ENCODE data around the gene SLC1A4.

Gene SLC1A4

DNA sequence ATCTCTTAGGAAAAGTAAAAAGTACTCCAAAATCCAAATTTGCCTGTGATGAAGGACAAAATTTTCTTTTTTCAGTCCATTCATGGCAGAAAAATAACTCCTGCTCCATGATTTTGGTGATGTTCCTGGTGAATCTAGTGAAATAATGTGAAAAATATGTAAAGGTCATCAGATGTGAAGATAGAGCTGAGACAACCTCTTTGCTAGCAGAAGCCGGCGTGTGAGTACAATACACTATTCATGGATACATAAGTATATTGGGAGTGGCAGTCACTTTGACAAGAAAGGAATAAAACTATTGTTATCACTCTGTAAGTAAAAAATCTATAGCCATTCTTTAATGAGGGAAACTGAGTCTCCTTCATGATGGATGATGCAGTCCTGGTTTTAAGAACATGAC lies 6.3 kb upstream of the SLC1A4 start:
- DNase-seq (ENCODE audit: low read depth): no peak
- TF ChIP-seq, protein P1, sequence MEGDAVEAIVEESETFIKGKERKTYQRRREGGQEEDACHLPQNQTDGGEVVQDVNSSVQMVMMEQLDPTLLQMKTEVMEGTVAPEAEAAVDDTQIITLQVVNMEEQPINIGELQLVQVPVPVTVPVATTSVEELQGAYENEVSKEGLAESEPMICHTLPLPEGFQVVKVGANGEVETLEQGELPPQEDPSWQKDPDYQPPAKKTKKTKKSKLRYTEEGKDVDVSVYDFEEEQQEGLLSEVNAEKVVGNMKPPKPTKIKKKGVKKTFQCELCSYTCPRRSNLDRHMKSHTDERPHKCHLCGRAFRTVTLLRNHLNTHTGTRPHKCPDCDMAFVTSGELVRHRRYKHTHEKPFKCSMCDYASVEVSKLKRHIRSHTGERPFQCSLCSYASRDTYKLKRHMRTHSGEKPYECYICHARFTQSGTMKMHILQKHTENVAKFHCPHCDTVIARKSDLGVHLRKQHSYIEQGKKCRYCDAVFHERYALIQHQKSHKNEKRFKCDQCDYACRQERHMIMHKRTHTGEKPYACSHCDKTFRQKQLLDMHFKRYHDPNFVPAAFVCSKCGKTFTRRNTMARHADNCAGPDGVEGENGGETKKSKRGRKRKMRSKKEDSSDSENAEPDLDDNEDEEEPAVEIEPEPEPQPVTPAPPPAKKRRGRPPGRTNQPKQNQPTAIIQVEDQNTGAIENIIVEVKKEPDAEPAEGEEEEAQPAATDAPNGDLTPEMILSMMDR (IDR thresholded peaks at IDR 0.05; ENCODE audit: insufficient read depth, low read depth, low read length, missing control alignments): no peak
- no peak overlapping the region for H3K4me3 ChIP-seq (ENCODE audit: low read length)

DNA sequence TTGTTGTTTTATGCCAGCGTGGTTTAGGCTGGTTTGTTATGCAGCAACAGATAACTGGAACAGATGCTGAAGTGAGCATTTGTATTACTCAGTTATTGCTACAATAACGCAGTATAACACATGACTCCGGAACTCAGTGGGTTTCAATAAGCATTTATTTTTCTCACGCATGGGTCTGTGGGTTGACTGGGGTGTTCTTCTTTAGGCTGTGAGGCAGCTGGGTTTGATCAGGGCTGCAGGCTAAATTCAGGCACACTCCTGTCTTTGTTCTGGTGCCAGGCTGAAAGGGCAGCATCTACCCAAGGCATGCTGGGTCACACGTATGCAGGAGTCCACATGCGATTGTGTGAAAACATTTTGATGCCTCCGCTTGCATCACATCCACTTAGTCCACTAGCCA lies 3.8 kb upstream of the SLC1A4 start:
- TF ChIP-seq, protein P1 (IDR thresholded peaks at IDR 0.05; ENCODE audit: insufficient read depth, low read depth, low read length, missing control alignments): no peak
- H3K4me3 ChIP-seq (ENCODE audit: low read length): no peak overlapping the region
- no peak for DNase-seq (ENCODE audit: low read depth)

DNA sequence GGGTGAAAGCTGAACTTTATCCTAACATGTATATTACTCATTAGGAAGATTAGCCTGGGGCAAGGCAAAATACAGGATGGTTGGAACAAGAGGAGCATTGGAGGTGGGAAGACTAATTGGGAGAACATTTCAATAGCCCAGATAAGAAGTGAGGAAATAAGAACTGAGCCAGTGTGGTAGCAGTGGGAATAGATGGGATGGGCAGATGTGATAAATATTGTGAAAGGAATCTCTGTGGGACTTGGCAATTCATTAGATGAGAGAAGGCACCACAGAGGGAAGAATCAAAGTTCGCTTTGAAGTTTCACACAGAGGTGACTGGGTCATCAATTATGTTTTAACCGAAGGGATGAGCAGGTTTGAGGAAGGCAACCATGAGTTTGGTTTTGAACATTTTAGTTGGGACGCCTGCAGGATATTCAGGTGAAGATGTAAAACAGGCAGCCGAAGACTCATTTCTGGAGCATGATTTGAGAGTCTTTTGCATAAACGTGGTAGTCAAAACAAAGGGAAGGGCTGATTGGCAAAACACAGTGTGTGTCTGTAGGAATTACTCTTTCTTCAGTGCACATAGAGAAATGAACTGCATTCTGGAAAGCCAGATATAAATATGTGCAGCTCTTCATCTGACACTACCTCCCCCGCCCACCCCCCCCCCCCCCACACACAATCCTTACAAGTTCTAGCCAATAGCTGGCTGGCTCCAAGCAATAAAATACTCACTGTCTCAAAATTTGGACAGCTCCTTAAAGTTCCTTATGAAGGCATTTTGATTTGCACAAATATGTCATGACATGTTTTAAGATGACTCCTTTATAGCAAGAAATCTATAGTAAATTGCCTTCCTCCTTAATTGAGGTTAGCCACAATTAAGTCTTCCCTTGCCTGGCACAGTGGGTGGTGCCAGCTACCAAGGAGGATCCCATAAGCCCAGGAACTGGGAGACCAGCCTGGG lies 1.9 kb upstream of the SLC1A4 start:
- TF ChIP-seq, protein P1 (IDR thresholded peaks at IDR 0.05; ENCODE audit: insufficient read depth, low read depth, low read length, missing control alignments): no peak
- no peak overlapping the region for H3K4me3 ChIP-seq (ENCODE audit: low read length)
- DNase-seq (ENCODE audit: low read depth): peak; percentile 73

DNA sequence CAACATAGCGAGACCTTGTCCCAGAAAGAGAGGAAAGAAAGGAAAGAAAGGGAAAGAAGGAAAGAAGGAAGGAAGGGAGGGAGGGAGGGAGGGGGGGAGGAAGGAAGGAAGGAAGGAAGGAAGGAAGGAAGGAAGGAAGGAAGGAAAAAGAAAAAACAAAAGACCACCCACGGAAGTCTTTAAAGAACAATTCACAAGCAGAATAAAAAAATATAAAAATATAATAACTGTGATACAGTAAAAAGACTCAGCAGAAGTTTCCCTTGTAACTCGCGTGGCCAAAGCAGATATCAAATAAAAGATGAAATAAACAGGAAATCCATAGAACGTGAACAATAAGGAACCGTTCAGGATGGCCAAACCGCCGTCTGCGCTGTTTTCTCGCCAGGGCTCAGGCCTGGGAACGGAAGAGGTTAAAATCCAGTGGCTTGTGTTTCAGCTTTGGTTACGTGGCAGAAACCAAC lies 1.2 kb upstream of the SLC1A4 start:
- TF ChIP-seq, protein P1 (IDR thresholded peaks at IDR 0.05; ENCODE audit: insufficient read depth, low read depth, low read length, missing control alignments): no peak
- H3K4me3 ChIP-seq (ENCODE audit: low read length): peak overlapping the region; percentile 47
- peak; percentile 80 for DNase-seq (ENCODE audit: low read depth)

DNA sequence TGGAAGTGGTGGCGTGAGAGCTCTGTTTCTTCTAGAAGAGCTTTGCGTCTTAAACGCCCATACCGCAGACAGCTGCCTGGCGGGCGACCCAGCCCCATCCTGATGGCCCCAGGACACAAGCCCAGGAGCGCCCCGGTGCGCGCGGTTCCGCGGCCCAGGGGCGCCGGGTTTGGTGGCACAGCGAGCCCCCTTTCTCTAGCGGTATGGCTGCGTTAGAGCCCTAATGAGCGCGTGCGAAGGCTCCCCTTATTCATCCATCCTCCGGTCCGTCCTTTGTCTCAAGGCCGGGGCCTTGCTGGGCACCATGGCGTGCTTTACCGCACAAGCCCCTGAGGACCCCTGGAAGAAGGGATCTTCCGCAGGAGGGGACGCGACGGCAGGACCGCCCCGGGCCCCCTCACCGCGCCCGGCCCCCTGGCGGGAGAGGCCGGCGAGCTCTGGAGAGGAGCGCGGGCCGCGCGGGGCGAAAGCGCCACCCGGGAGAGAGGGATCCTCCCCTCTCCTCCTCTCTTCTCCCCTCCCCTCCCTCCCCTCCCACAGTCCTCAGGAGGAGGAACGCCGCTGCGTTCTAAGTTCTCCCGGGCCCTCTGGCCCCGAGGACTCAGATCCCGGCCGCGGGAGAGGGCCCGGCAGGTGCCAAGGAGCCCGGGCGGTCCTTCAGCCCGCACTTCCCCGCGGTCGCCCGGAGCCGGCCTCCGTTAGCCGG lies 626 bp upstream of the SLC1A4 start:
- peak; percentile 82 for DNase-seq (ENCODE audit: low read depth)
- TF ChIP-seq, protein P1 (IDR thresholded peaks at IDR 0.05; ENCODE audit: insufficient read depth, low read depth, low read length, missing control alignments): no peak
- H3K4me3 ChIP-seq (ENCODE audit: low read length): peak overlapping the region; percentile 47

DNA sequence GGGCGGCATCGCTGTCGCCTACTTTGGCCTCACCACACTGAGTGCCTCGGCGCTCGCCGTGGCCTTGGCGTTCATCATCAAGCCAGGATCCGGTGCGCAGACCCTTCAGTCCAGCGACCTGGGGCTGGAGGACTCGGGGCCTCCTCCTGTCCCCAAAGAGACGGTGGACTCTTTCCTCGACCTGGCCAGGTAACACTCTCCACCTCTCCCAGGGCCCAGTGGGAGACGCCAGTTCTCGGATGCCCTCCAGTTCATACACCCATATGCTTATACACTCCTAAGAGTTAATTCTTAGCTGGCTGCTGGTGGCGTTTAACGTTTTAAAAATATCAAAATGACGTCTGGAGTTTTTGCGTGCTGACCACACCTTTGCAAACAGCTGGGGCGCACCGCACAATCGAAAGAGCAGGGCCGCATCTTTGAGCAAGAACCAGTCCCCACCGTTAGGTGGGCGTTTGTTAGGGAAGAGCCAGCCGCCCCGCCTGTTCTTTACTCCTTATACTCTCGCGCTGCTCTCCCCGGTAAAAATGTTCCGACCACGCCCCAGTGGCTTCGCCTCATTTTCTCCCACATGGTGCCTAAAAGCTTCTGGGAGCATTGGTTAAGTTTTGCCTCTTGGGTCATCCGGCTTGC lies 899 bp downstream of the SLC1A4 start:
- H3K4me3 ChIP-seq (ENCODE audit: low read length): peak overlapping the region; percentile 65
- peak; percentile 10 for DNase-seq (ENCODE audit: low read depth)
- TF ChIP-seq, protein P1 (IDR thresholded peaks at IDR 0.05; ENCODE audit: insufficient read depth, low read depth, low read length, missing control alignments): no peak

All from epithelial cell of esophagus (primary cell).